Measurements from ENCODE around the gene ETS1.

ETS1 gene

GRCh38 chr11:128522055-128522942 lies 65.1 kb downstream of the ETS1 start:
- Histone ChIP-seq H3K27me3 (no peaks in the 10 kb centered on the region), H4K20me1 (peaks cover 24 to 45% (median 34%) of the 10 kb centered on the region in 11 experiments; a peak in 21 of 22 replicates), H3K9ac (peak overlapping the region; percentile 88 to 98 (median 95)), H3K27ac (peak overlapping the region; percentile 86 to 96 (median 93)), H3K4me2 (peak overlapping the region; percentile 87 to 96 (median 94)), H3K4me3 (peak overlapping the region; percentile 80 to 94 (median 89)), H3K36me3 (peaks cover 0 to 24% (median 20%) of the 10 kb centered on the region in 11 experiments; a peak in 14 of 22 replicates), H3K9me3 (replicated peaks in 1 of 11) (no peaks in the 10 kb centered on the region), H3K4me1 (peaks cover 46 to 63% (median 55%) of the 10 kb centered on the region in 10 experiments)
- TF ChIP-seq Cebpa-rat (IDR thresholded peaks at IDR 0.05), result no peak

DNA sequence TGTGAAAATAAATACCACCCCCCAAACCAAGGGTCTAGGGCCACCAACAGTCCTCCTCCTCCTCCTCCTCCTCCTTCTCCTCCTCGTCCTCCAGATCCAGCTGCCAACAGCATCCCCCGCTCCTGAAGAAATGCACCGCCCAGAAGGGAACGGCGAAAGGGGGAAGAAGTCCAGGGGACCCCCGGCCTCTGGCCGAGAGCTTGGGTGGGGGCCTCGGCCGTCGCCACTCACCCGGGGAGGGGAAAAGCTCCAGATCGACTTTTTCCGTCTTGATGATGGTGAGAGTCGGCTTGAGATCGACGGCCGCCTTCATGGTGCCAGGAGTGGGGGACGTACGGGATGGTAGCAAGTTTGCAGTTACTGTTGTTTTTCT lies 65.7 kb downstream of the ETS1 start:
- Histone ChIP-seq H4K20me1 (peaks cover 29 to 51% (median 40%) of the 10 kb centered on the region in 11 experiments; a peak in 21 of 22 replicates), H3K4me3 (peak overlapping the region; percentile 80 to 94 (median 89)), H3K36me3 (peaks cover 0 to 31% (median 26%) of the 10 kb centered on the region in 11 experiments; a peak in 16 of 22 replicates), H3K4me1 (peaks cover 47 to 65% (median 56%) of the 10 kb centered on the region in 10 experiments), H3K27ac (peak overlapping the region; percentile 86 to 96 (median 93)), H3K4me2 (peak overlapping the region; percentile 81 to 96 (median 89)), H3K9me3 (replicated peaks in 1 of 11) (no peaks in the 10 kb centered on the region), H3K27me3 (no peaks in the 10 kb centered on the region), H3K9ac (peak overlapping the region; percentile 88 to 98 (median 95))
- TF ChIP-seq Cebpa-rat (IDR thresholded peaks at IDR 0.05), result no peak

DNA sequence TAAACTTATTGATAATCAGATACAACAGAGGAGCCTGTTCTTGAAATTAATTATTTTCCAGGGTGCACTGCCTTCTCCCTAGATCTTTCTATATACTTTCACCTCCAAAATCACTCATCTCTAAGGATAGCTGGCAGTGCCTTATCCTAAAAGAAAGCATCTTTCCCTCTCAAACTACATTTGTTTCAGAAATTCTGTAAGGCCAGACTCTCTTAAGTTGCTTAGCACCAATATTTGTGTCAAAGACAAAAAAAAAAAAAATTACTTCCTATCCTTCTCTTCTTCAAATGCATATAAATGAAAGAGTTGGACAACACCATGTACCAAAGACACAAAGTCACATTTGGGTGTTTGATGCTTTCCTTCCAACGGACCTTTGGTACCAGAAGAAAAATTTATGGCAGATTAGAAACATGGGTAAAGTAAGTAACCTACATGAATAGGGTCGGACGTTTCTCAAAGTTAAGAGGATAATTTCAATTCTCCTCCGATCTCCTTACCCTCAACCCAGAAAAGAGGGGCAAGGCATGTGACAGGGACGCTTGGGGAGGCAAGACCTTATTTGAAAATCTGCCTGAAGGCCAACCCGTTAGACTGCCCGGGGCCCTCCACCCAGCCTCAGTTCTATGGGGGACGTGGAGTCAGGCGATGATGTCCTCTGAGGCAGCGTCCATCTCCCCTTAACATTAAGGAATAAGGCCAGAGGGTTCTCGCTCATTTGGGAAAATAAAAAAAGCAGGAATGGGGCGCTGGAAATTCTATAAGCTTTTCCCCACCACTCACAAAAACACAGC lies 66.3 kb downstream of the ETS1 start:
- peak overlapping the region; percentile 86 to 96 (median 93) for H3K27ac ChIP-seq
- H3K9me3 ChIP-seq (replicated peaks in 1 of 11), result no peaks in the 10 kb centered on the region
- H3K36me3 ChIP-seq, result peaks cover 0 to 37% (median 32%) of the 10 kb centered on the region in 11 experiments; a peak in 17 of 22 replicates
- H3K9ac ChIP-seq, result peak overlapping the region; percentile 88 to 98 (median 95)
- no peaks in the 10 kb centered on the region for H3K27me3 ChIP-seq
- H3K4me1 ChIP-seq, result peaks cover 53 to 69% (median 62%) of the 10 kb centered on the region in 10 experiments
- H3K4me2 ChIP-seq, result peak overlapping the region; percentile 81 to 96 (median 89)
- no peak for TF ChIP-seq Cebpa-rat (IDR thresholded peaks at IDR 0.05)
- peaks cover 33 to 57% (median 46%) of the 10 kb centered on the region in 11 experiments; a peak in 21 of 22 replicates for H4K20me1 ChIP-seq
- H3K4me3 ChIP-seq, result peak overlapping the region; percentile 80 to 94 (median 89)

- no peak for TF ChIP-seq Cebpa-rat (IDR thresholded peaks at IDR 0.05)
- Histone ChIP-seq H3K27ac (peak overlapping the region; percentile 86 to 96 (median 93); a peak in 21 of 22 replicates), H3K4me3 (peak overlapping the region; percentile 80 to 94 (median 89)), H3K4me2 (peak overlapping the region; percentile 81 to 96 (median 89)), H3K9me3 (replicated peaks in 1 of 11) (no peaks in the 10 kb centered on the region), H3K36me3 (peaks cover 0 to 43% (median 40%) of the 10 kb centered on the region in 11 experiments; a peak in 18 of 22 replicates), H3K4me1 (peaks cover 58 to 76% (median 69%) of the 10 kb centered on the region in 10 experiments), H4K20me1 (peaks cover 40 to 65% (median 54%) of the 10 kb centered on the region in 11 experiments; a peak in 21 of 22 replicates), H3K9ac (peak overlapping the region; percentile 88 to 98 (median 95)), H3K27me3 (no peaks in the 10 kb centered on the region)
Observed at GRCh38 chr11:128520206-128520887, 67.0 kb downstream of the ETS1 start.

GRCh38 chr11:128519338-128519737 lies 68.0 kb downstream of the ETS1 start:
- H3K4me3 ChIP-seq, result peak overlapping the region; percentile 80 to 94 (median 89); a peak in 17 of 20 replicates
- H3K36me3 ChIP-seq, result peaks cover 0 to 51% (median 47%) of the 10 kb centered on the region in 11 experiments; a peak in 18 of 22 replicates
- H3K4me2 ChIP-seq, result peak overlapping the region; percentile 81 to 96 (median 89)
- no peak for TF ChIP-seq Cebpa-rat (IDR thresholded peaks at IDR 0.05)
- H3K9ac ChIP-seq, result peak overlapping the region in 10 of 11 experiments; percentile 1 to 98 (median 94); a peak in 17 of 22 replicates
- no peak overlapping the region; a peak in 1 of 22 replicates for H3K27ac ChIP-seq
- H4K20me1 ChIP-seq, result peaks cover 47 to 75% (median 64%) of the 10 kb centered on the region in 11 experiments; a peak in 21 of 22 replicates
- no peaks in the 10 kb centered on the region for H3K9me3 ChIP-seq (replicated peaks in 1 of 11)
- peaks cover 61 to 81% (median 75%) of the 10 kb centered on the region in 10 experiments for H3K4me1 ChIP-seq
- H3K27me3 ChIP-seq, result no peaks in the 10 kb centered on the region

- Histone ChIP-seq H3K4me1 (peaks cover 55 to 78% (median 69%) of the 10 kb centered on the region in 10 experiments), H3K27ac (peak overlapping the region in 1 of 11 experiments; percentile 5; a peak in 1 of 22 replicates), H3K27me3 (no peaks in the 10 kb centered on the region), H4K20me1 (peaks cover 54 to 82% (median 71%) of the 10 kb centered on the region in 11 experiments; a peak in 21 of 22 replicates), H3K9ac (peak overlapping the region in 9 of 11 experiments; percentile 1 to 98 (median 93); a peak in 14 of 22 replicates), H3K4me3 (peak overlapping the region in 9 of 10 experiments; percentile 5 to 94 (median 89); a peak in 16 of 20 replicates), H3K4me2 (peak overlapping the region; percentile 81 to 96 (median 89)), H3K9me3 (replicated peaks in 1 of 11) (no peaks in the 10 kb centered on the region), H3K36me3 (peaks cover 6 to 58% (median 54%) of the 10 kb centered on the region in 11 experiments; a peak in 20 of 22 replicates)
- TF ChIP-seq Cebpa-rat (IDR thresholded peaks at IDR 0.05), result no peak
Observed at GRCh38 chr11:128518493-128519207, 68.7 kb downstream of the ETS1 start.

GRCh38 chr11:128517451-128518230 lies 69.7 kb downstream of the ETS1 start:
- Histone ChIP-seq H3K4me2 (peak overlapping the region; percentile 81 to 96 (median 89)), H3K4me1 (peaks cover 48 to 78% (median 59%) of the 10 kb centered on the region in 10 experiments), H3K27ac (no peak overlapping the region), H3K9ac (peak overlapping the region in 5 of 11 experiments; percentile 59 to 98 (median 95); a peak in 8 of 22 replicates), H4K20me1 (peaks cover 59 to 92% (median 81%) of the 10 kb centered on the region in 11 experiments; a peak in 21 of 22 replicates), H3K27me3 (no peaks in the 10 kb centered on the region), H3K4me3 (peak overlapping the region in 7 of 10 experiments; percentile 11 to 94 (median 89); a peak in 9 of 20 replicates), H3K9me3 (replicated peaks in 1 of 11) (no peaks in the 10 kb centered on the region; a peak in 1 of 22 replicates), H3K36me3 (peaks cover 16 to 68% (median 64%) of the 10 kb centered on the region in 11 experiments)
- TF ChIP-seq Cebpa-rat (IDR thresholded peaks at IDR 0.05), result no peak
